Measurements from ENCODE around the gene THAP6. TPM values are rescaled to one million over a fixed set of nuclear protein-coding genes. Genes with fewer than 3 reads are reported as not detected.
A peak's percentile ranks its signal among the peaks of the same experiment; 100 is the strongest.
"Not testable (repeated sequence)": the region's sequence is repeated elsewhere in the genome, so short reads cannot be mapped to it uniquely, and the experiment has no call there.

THAP6 gene
- total and polyA plus RNA-seq, 10 donors: 3.1 to 42.0 (median 22.6) TPM

- no peak for DNase-seq
- H3K27ac ChIP-seq: peak overlapping the region in 7 of 8 donors; percentile 93 to 100 (median 99)
- no peak overlapping the region for H3K4me3 ChIP-seq
- peaks cover 30 to 69% (median 45%) of the 10 kb centered on the region in 6 donors for H3K4me1 ChIP-seq
- H3K9me3 ChIP-seq: no peaks in the 10 kb centered on the region
- intact Hi-C loops (cut with DNase I; ENCODE audit: low total_unique reads): no loop called here
- peaks cover 3 to 42% (median 18%) of the 10 kb centered on the region in 6 donors for H3K36me3 ChIP-seq
- no peak for TF ChIP-seq CTCF (IDR thresholded peaks at IDR 0.05 in 8 of 11, conservative IDR thresholded peaks at IDR 0.05 in 3 of 11)
- TF ChIP-seq POLR2A (IDR thresholded peaks at IDR 0.05): no peak
- TF ChIP-seq POLR2AphosphoS5 (IDR thresholded peaks at IDR 0.05): no peak
- H3K27me3 ChIP-seq (replicated peaks in 1 of 7): no peaks in the 10 kb centered on the region
- 86 to 98% (median 93%) methylated on average over 1 of the region's 1 CpG for WGBS, 5 donors
Observed at GRCh38 chr4:75516144-75516543, 1.9 kb downstream of the THAP6 start.

GRCh38 chr4:75519452-75519851 is 5.2 kb downstream of the THAP6 start:
- H3K27ac ChIP-seq; intact Hi-C loops (cut with DNase I; ENCODE audit: low total_unique reads); H3K4me3 ChIP-seq; DNase-seq; H3K27me3 ChIP-seq (replicated peaks in 1 of 7); H3K9me3 ChIP-seq: not testable (repeated sequence)
- peaks cover 8 to 51% (median 21%) of the 10 kb centered on the region in 6 donors for H3K4me1 ChIP-seq
- 91 to 100% (median 97%) methylated on average over 3 to 5 of the region's 7 CpGs for WGBS, 5 donors
- H3K36me3 ChIP-seq: peaks cover 3 to 74% (median 33%) of the 10 kb centered on the region in 6 donors

DNA sequence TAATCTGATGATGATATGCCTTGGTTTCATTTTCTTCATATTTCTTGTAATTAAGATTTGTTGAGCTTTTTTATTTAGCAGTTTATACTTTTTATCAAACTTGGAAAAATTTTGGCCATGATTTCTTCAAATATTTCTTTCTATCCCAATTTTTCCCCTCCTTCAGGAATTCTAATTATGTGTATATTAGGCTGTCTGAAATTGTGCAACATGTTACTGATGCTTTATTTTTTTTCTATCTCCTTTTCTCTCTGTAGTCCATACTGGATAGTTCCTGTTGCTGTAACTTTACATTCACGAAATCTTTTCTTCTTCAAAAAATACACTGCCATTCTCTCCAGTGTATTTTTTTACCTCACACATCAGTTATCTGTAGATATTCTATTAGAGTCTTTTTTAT is 10.8 kb downstream of the THAP6 start:
- Histone ChIP-seq H3K27me3 (replicated peaks in 1 of 7) (no peaks in the 10 kb centered on the region), H3K9me3 (no peaks in the 10 kb centered on the region), H3K27ac (no peak overlapping the region), H3K4me1 (peaks cover 0 to 19% (median 5%) of the 10 kb centered on the region in 6 donors), H3K36me3 (peaks cover 4 to 100% (median 58%) of the 10 kb centered on the region in 6 donors), H3K4me3 (no peak overlapping the region)
- WGBS, 5 donors: 77 to 95% (median 83%) methylated on average over 1 of the region's 1 CpG
- intact Hi-C loops (cut with DNase I; ENCODE audit: low total_unique reads): no loop called here
- DNase-seq: no peak
- no peak for TF ChIP-seq CTCF (IDR thresholded peaks at IDR 0.05 in 8 of 11, conservative IDR thresholded peaks at IDR 0.05 in 3 of 11)
- TF ChIP-seq POLR2AphosphoS5 (IDR thresholded peaks at IDR 0.05): no peak

DNA sequence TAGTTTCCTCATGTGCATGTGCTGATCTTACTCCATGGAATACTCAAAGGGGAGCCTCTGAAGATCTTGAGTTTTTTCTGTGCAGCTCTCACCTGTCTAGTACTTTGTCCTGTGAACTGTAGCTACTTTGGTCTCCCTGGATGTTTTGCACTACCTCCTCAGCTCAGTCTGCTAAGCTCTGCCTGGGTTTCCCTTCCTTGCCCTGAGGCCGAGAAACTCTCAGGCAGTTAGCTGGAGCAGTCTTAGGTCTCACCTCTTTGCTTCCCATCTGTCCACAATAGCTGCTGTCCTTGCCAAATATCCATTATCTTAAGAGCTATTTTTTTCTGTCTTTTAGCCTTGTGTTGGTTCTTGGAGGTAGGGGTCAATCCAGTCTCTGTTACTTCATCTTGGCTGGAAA is 11.6 kb downstream of the THAP6 start:
- H3K4me3 ChIP-seq: no peak overlapping the region
- intact Hi-C loops (cut with DNase I; ENCODE audit: low total_unique reads): no loop called here
- WGBS, 5 donors: 86 to 96% (median 96%) methylated on average over 1 of the region's 1 CpG
- no peak overlapping the region for H3K27ac ChIP-seq
- peaks cover 0 to 13% (median 3%) of the 10 kb centered on the region in 6 donors for H3K4me1 ChIP-seq
- TF ChIP-seq POLR2A (IDR thresholded peaks at IDR 0.05) (no peak), POLR2AphosphoS5 (IDR thresholded peaks at IDR 0.05) (no peak), CTCF (IDR thresholded peaks at IDR 0.05 in 8 of 11, conservative IDR thresholded peaks at IDR 0.05 in 3 of 11) (no peak)
- peaks cover 0 to 1% (median 0%) of the 10 kb centered on the region in 8 donors for H3K9me3 ChIP-seq
- no peaks in the 10 kb centered on the region for H3K27me3 ChIP-seq (replicated peaks in 1 of 7)
- DNase-seq: no peak
- peaks cover 4 to 100% (median 66%) of the 10 kb centered on the region in 6 donors for H3K36me3 ChIP-seq

GRCh38 chr4:75527482-75527881 is 13.2 kb downstream of the THAP6 start:
- Histone ChIP-seq H3K27me3 (replicated peaks in 1 of 7) (no peaks in the 10 kb centered on the region), H3K9me3 (peaks cover 0 to 17% (median 7%) of the 10 kb centered on the region in 8 donors), H3K36me3 (peaks cover 4 to 100% (median 74%) of the 10 kb centered on the region in 6 donors), H3K4me1 (peaks cover 0 to 7% (median 3%) of the 10 kb centered on the region in 6 donors), H3K4me3 (no peak overlapping the region), H3K27ac (no peak overlapping the region)
- intact Hi-C loops (cut with DNase I; ENCODE audit: low total_unique reads): no loop called here
- DNase-seq: no peak
- TF ChIP-seq CTCF (IDR thresholded peaks at IDR 0.05 in 8 of 11, conservative IDR thresholded peaks at IDR 0.05 in 3 of 11) (no peak), POLR2A (IDR thresholded peaks at IDR 0.05) (no peak), POLR2AphosphoS5 (IDR thresholded peaks at IDR 0.05) (no peak)
